Neural progenitor cell (in vitro differentiated cells): ENCODE measurements around the gene CDC5L. TPM values are rescaled to one million over a fixed set of nuclear protein-coding genes. Genes with fewer than 3 reads are reported as not detected.

Experiments used
- DNase-seq: peaks from one replicate; pipeline ENCODE4 v3.0.0-alpha.2; 2016; ENCODE audit warnings: low spot score
- H2AFZ ChIP-seq: fragments of 200-600 bp; sonication (generic); replicated peaks from 2 replicates; pipeline ENCODE4 v1.6.1; 2016; ENCODE audit warnings: antibody characterized with exemption
- H3F3A ChIP-seq: fragments of 200-600 bp; sonication (generic); 2 replicates; pipeline ENCODE4 v1.6.1; 2016; ENCODE audit warnings: antibody characterized with exemption, low read depth
- H3K27ac ChIP-seq: fragments of 200-600 bp; sonication (generic); 2 replicates; pipeline ENCODE4 v1.5.1; 2016; ENCODE audit warnings: mild to moderate bottlenecking
- H3K27me3 ChIP-seq: fragments of 200-600 bp; sonication (generic); 2 replicates; pipeline ENCODE4 v1.6.1; 2016; ENCODE audit warnings: mild to moderate bottlenecking, moderate library complexity
- H3K36me3 ChIP-seq: fragments of 200-600 bp; sonication (generic); 2 replicates; pipeline ENCODE4 v1.5.1; 2016
- H3K4me1 ChIP-seq: fragments of 200-600 bp; sonication (generic); 2 replicates; pipeline ENCODE4 v1.6.1; 2016; ENCODE audit warnings: mixed run types
- H3K4me2 ChIP-seq: fragments of 200-600 bp; sonication (generic); 2 replicates; pipeline ENCODE4 v1.6.1; 2016
- H3K4me3 ChIP-seq: fragments of 200-600 bp; sonication (generic); 2 replicates; pipeline ENCODE4 v1.5.1; 2016
- H3K79me2 ChIP-seq: fragments of 200-600 bp; sonication (generic); 2 replicates; pipeline ENCODE4 v1.6.1; 2016; ENCODE audit warnings: low read depth
- H3K9ac ChIP-seq: fragments of 200-600 bp; sonication (generic); 2 replicates; pipeline ENCODE4 v1.6.1; 2016
- H3K9me3 ChIP-seq: fragments of 200-600 bp; sonication (generic); 2 replicates; pipeline ENCODE4 v1.5.1; 2016; ENCODE audit warnings: low read depth
- H4K20me1 ChIP-seq: fragments of 200-600 bp; sonication (generic); 2 replicates; pipeline ENCODE4 v1.6.1; 2016; ENCODE audit warnings: low read depth
- H3K27ac Mint-ChIP-seq: 3 replicates; pipeline ENCODE4 v1.8.0; 2021; ENCODE audit warnings: mixed read lengths
- H3K27me3 Mint-ChIP-seq: 2 replicates; pipeline ENCODE4 v1.8.0; 2022; ENCODE audit warnings: low read depth, mild to moderate bottlenecking, inconsistent platforms, moderate library complexity, mixed read lengths; ENCODE audit not compliant: insufficient read depth
- H3K36me3 Mint-ChIP-seq: 3 replicates; pipeline ENCODE4 v1.8.0; 2021; ENCODE audit warnings: mixed read lengths
- H3K4me1 Mint-ChIP-seq: 3 replicates; pipeline ENCODE4 v1.8.0; 2021; ENCODE audit warnings: mixed read lengths
- H3K4me3 Mint-ChIP-seq: 3 replicates; pipeline ENCODE4 v1.8.0; 2021; ENCODE audit warnings: mild to moderate bottlenecking, moderate library complexity, mixed read lengths
- H3K9me3 Mint-ChIP-seq: 3 replicates; pipeline ENCODE4 v1.8.0; 2020; ENCODE audit warnings: mixed read lengths
- EZH2 ChIP-seq: fragments of 200-600 bp; sonication (generic); IDR thresholded peaks from 2 replicates; pipeline ENCODE4 v1.6.1; 2017; ENCODE audit warnings: antibody characterized with exemption, mild to moderate bottlenecking, moderate library complexity
- EZH2phosphoT487 ChIP-seq: fragments of 200-600 bp; sonication (generic); IDR thresholded peaks from 2 replicates; pipeline ENCODE4 v1.6.1; 2017; ENCODE audit warnings: antibody characterized with exemption
- total RNA-seq: library from RNA; depleted of rRNA; stranded (reverse); fragments of >200 nt; gene quantifications from 2 replicates; pipeline ENCODE4 v1.2.3, GENCODE V29; 2015; ENCODE audit warnings: low replicate concordance
- TF ChIP-seq, protein P1 (sequence below): fragments of 200-600 bp; sonication (generic); IDR thresholded peaks from 2 replicates; pipeline ENCODE4 v1.5.1; 2017; ENCODE audit warnings: antibody characterized with exemption, mild to moderate bottlenecking

Gene CDC5L
- total RNA-seq, 1 donor from 2014 or later: 53.6 TPM

GRCh38 chr6:44481056-44481455 lies 93.5 kb downstream of the CDC5L start:
- no peak overlapping the region for H3K4me3 Mint-ChIP-seq
- H3K4me1 ChIP-seq: peaks cover 16% of the 10 kb centered on the region
- no peaks in the 10 kb centered on the region for H3K79me2 ChIP-seq
- no peak overlapping the region for H3K4me2 ChIP-seq
- H3K36me3 Mint-ChIP-seq: no peaks in the 10 kb centered on the region
- H3K9me3 ChIP-seq: no peaks in the 10 kb centered on the region
- H3F3A ChIP-seq: peaks cover 4% of the 10 kb centered on the region
- TF ChIP-seq EZH2: no peak
- no peak for TF ChIP-seq EZH2phosphoT487
- TF ChIP-seq, protein P1, sequence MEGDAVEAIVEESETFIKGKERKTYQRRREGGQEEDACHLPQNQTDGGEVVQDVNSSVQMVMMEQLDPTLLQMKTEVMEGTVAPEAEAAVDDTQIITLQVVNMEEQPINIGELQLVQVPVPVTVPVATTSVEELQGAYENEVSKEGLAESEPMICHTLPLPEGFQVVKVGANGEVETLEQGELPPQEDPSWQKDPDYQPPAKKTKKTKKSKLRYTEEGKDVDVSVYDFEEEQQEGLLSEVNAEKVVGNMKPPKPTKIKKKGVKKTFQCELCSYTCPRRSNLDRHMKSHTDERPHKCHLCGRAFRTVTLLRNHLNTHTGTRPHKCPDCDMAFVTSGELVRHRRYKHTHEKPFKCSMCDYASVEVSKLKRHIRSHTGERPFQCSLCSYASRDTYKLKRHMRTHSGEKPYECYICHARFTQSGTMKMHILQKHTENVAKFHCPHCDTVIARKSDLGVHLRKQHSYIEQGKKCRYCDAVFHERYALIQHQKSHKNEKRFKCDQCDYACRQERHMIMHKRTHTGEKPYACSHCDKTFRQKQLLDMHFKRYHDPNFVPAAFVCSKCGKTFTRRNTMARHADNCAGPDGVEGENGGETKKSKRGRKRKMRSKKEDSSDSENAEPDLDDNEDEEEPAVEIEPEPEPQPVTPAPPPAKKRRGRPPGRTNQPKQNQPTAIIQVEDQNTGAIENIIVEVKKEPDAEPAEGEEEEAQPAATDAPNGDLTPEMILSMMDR: no peak
- no peak overlapping the region for H3K9ac ChIP-seq
- H3K9me3 Mint-ChIP-seq: no peaks in the 10 kb centered on the region
- H3K27ac Mint-ChIP-seq: no peak overlapping the region
- no peaks in the 10 kb centered on the region for H3K27me3 ChIP-seq
- H3K27ac ChIP-seq: no peak overlapping the region
- no peaks in the 10 kb centered on the region for H3K36me3 ChIP-seq
- no peaks in the 10 kb centered on the region for H4K20me1 ChIP-seq
- H3K4me1 Mint-ChIP-seq: peaks cover 14% of the 10 kb centered on the region
- no peak for DNase-seq
- peaks cover 6% of the 10 kb centered on the region for H3K27me3 Mint-ChIP-seq
- H2AFZ ChIP-seq: no peak overlapping the region
- no peak overlapping the region for H3K4me3 ChIP-seq

DNA sequence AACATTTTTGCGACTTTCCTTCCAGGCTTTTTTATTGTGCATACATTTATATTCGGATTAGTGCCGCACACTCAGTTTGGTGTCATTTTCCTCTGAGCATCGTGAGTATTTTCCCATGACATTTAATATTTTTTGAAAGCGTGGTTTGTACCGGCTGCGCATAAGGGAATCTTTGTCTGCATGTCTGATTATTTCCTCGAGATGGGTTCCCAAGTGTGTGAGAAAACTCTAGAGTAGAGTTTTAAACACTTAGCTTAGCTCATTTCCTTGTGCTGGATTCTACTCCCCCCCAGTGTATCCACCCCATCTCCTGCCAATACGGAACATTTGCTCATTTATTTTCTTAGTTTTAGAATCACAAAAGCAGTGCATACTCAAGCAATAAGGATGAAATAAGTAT lies 94.3 kb downstream of the CDC5L start:
- Histone ChIP-seq H4K20me1 (no peaks in the 10 kb centered on the region), H3K4me1 (peaks cover 20% of the 10 kb centered on the region), H3F3A (peaks cover 10% of the 10 kb centered on the region), H3K27me3 (no peaks in the 10 kb centered on the region), H3K79me2 (no peaks in the 10 kb centered on the region), H3K9ac (no peak overlapping the region), H3K36me3 (no peaks in the 10 kb centered on the region), H3K4me2 (no peak overlapping the region), H3K9me3 (no peaks in the 10 kb centered on the region), H3K4me3 (no peak overlapping the region), H2AFZ (no peak overlapping the region), H3K27ac (no peak overlapping the region)
- peaks cover 21% of the 10 kb centered on the region for H3K4me1 Mint-ChIP-seq
- no peak overlapping the region for H3K27ac Mint-ChIP-seq
- peaks cover 3% of the 10 kb centered on the region for H3K27me3 Mint-ChIP-seq
- no peak overlapping the region for H3K4me3 Mint-ChIP-seq
- TF ChIP-seq EZH2phosphoT487: no peak
- no peaks in the 10 kb centered on the region for H3K9me3 Mint-ChIP-seq
- H3K36me3 Mint-ChIP-seq: no peaks in the 10 kb centered on the region
- DNase-seq: no peak

- Mint-ChIP-seq H3K27ac (peak overlapping the region; percentile 57), H3K4me3 (no peak overlapping the region), H3K9me3 (no peaks in the 10 kb centered on the region), H3K27me3 (peaks cover 2% of the 10 kb centered on the region), H3K4me1 (peaks cover 21% of the 10 kb centered on the region), H3K36me3 (no peaks in the 10 kb centered on the region)
- TF ChIP-seq, protein P1: peak; percentile 14
- no peak for TF ChIP-seq EZH2
- no peaks in the 10 kb centered on the region for H3K27me3 ChIP-seq
- peak; percentile 57 for DNase-seq
- H2AFZ ChIP-seq: peak overlapping the region; percentile 58
- H3K79me2 ChIP-seq: no peaks in the 10 kb centered on the region
- H3K4me1 ChIP-seq: peaks cover 24% of the 10 kb centered on the region
- no peaks in the 10 kb centered on the region for H3K9me3 ChIP-seq
- no peak overlapping the region for H3K4me3 ChIP-seq
- no peaks in the 10 kb centered on the region for H4K20me1 ChIP-seq
- H3K9ac ChIP-seq: no peak overlapping the region
- no peaks in the 10 kb centered on the region for H3K36me3 ChIP-seq
- peaks cover 10% of the 10 kb centered on the region for H3F3A ChIP-seq
- H3K4me2 ChIP-seq: peak overlapping the region; percentile 33
- peak overlapping the region; percentile 6 for H3K27ac ChIP-seq
Observed at GRCh38 chr6:44485601-44486401, 98.3 kb downstream of the CDC5L start.

GRCh38 chr6:44487002-44487401 lies 99.5 kb downstream of the CDC5L start:
- Mint-ChIP-seq H3K27ac (no peak overlapping the region), H3K4me3 (no peak overlapping the region), H3K4me1 (peaks cover 21% of the 10 kb centered on the region), H3K9me3 (no peaks in the 10 kb centered on the region), H3K27me3 (peaks cover 2% of the 10 kb centered on the region), H3K36me3 (no peaks in the 10 kb centered on the region)
- no peaks in the 10 kb centered on the region for H4K20me1 ChIP-seq
- no peaks in the 10 kb centered on the region for H3K9me3 ChIP-seq
- H2AFZ ChIP-seq: no peak overlapping the region
- TF ChIP-seq EZH2phosphoT487 (no peak), EZH2 (no peak)
- H3F3A ChIP-seq: peaks cover 10% of the 10 kb centered on the region
- no peaks in the 10 kb centered on the region for H3K79me2 ChIP-seq
- no peak for DNase-seq
- no peak overlapping the region for H3K4me2 ChIP-seq
- no peaks in the 10 kb centered on the region for H3K36me3 ChIP-seq
- no peaks in the 10 kb centered on the region for H3K27me3 ChIP-seq
- H3K27ac ChIP-seq: no peak overlapping the region
- no peak overlapping the region for H3K9ac ChIP-seq
- peaks cover 24% of the 10 kb centered on the region for H3K4me1 ChIP-seq
- no peak overlapping the region for H3K4me3 ChIP-seq
